HEK293T (cell line): ENCODE measurements around the gene KRTAP4-7.
"Not testable (repeated sequence)": the region's sequence is repeated elsewhere in the genome, so short reads cannot be mapped to it uniquely, and the experiment has no call there.

Experiments
- CTCF ChIA-PET: fragments of 350-600 bp; formaldehyde crosslinking; extraction: SDS; loops from one replicate; lab custom pipeline; 2021; ENCODE audit warnings: antibody characterized with exemption, inconsistent platforms; lab: Yijun Ruan, JAX
- POLR2A ChIA-PET: fragments of 350-600 bp; formaldehyde crosslinking; extraction: SDS; loops from one replicate; lab custom pipeline; 2020; ENCODE audit warnings: antibody characterized with exemption, inconsistent platforms; lab: Yijun Ruan, JAX
- DNase-seq: peaks from one replicate; pipeline ENCODE4 v3.0.0; 2012; ENCODE audit warnings: mixed read lengths; ENCODE audit errors: extremely low spot score
- ARNT ChIP-seq: fragments of 450-650 bp; IDR thresholded peaks from 2 replicates; pipeline ENCODE4 v1.6.1; 2017; ENCODE audit warnings: mild to moderate bottlenecking
- BHLHE40 ChIP-seq: fragments of 450-650 bp; IDR thresholded peaks from 2 replicates; pipeline ENCODE4 v1.6.1; 2016; ENCODE audit warnings: mild to moderate bottlenecking, moderate library complexity, borderline replicate concordance
- CTBP1 ChIP-seq: fragments of 450-650 bp; IDR thresholded peaks from 2 replicates; pipeline ENCODE4 v1.6.1; 2016; ENCODE audit warnings: borderline replicate concordance
- ELF4 ChIP-seq: fragments of 450-650 bp; IDR thresholded peaks from 2 replicates; pipeline ENCODE4 v1.6.1; 2017; ENCODE audit warnings: antibody characterized with exemption
- FOXA1 ChIP-seq: fragments of 450-650 bp; IDR thresholded peaks from 2 replicates; pipeline ENCODE4 v1.6.1; 2016; ENCODE audit warnings: mild to moderate bottlenecking
- FOXK2 ChIP-seq: fragments of 450-650 bp; IDR thresholded peaks from 2 replicates; pipeline ENCODE4 v1.6.1; 2016; ENCODE audit warnings: mild to moderate bottlenecking
- FOXM1 ChIP-seq: fragments of 450-650 bp; IDR thresholded peaks from 2 replicates; pipeline ENCODE4 v1.6.1; 2017; ENCODE audit warnings: mild to moderate bottlenecking, borderline replicate concordance
- HDGF ChIP-seq: fragments of 450-650 bp; IDR thresholded peaks from 2 replicates; pipeline ENCODE4 v1.6.1; 2017; ENCODE audit warnings: antibody characterized with exemption, borderline replicate concordance
- L3MBTL2 ChIP-seq: fragments of 450-650 bp; conservative IDR thresholded peaks from 2 replicates; pipeline ENCODE4 v1.6.1; 2016; ENCODE audit warnings: mild to moderate bottlenecking
- LEF1 ChIP-seq: fragments of 450-650 bp; IDR thresholded peaks from 2 replicates; pipeline ENCODE4 v1.6.1; 2017; ENCODE audit warnings: mild to moderate bottlenecking, borderline replicate concordance
- NFRKB ChIP-seq: fragments of 450-650 bp; IDR thresholded peaks from 2 replicates; pipeline ENCODE4 v1.6.1; 2016; ENCODE audit warnings: mild to moderate bottlenecking, moderate library complexity
- PKNOX1 ChIP-seq: fragments of 450-650 bp; IDR thresholded peaks from 2 replicates; pipeline ENCODE4 v1.6.1; 2016
- SP1 ChIP-seq: fragments of 450-650 bp; IDR thresholded peaks from 2 replicates; pipeline ENCODE4 v1.6.1; 2017
- SUZ12 ChIP-seq: fragments of 450-650 bp; IDR thresholded peaks from 2 replicates; pipeline ENCODE4 v1.6.1; 2016; ENCODE audit warnings: mild to moderate bottlenecking
- TARDBP ChIP-seq: fragments of 450-650 bp; IDR thresholded peaks from 2 replicates; pipeline ENCODE4 v1.6.1; 2016
- ZNF384 ChIP-seq: fragments of 450-650 bp; IDR thresholded peaks from 2 replicates; pipeline ENCODE4 v1.6.1; 2016

KRTAP4-7 gene

GRCh38 chr17:41049110-41049509 is 34.8 kb upstream of the KRTAP4-7 start:
- ChIA-PET POLR2A (no interaction called here), CTCF (no interaction called here)
- no peak for DNase-seq
- TF ChIP-seq SUZ12 (no peak), HDGF (no peak), LEF1 (no peak), ELF4 (no peak), SP1 (no peak), L3MBTL2 (no peak), ARNT (no peak), ZNF384 (no peak), FOXA1 (no peak), FOXM1 (no peak), FOXK2 (no peak), CTBP1 (no peak), TARDBP (no peak), BHLHE40 (no peak), NFRKB (no peak), PKNOX1 (no peak)

- no peak for TF ChIP-seq CTBP1
- no peak for TF ChIP-seq LEF1
- no peak for TF ChIP-seq FOXA1
- no peak for TF ChIP-seq ELF4
- no peak for TF ChIP-seq NFRKB
- TF ChIP-seq FOXK2 = no peak
- no peak for TF ChIP-seq ARNT
- no peak for TF ChIP-seq BHLHE40
- TF ChIP-seq SUZ12 = no peak
- TF ChIP-seq FOXM1 = no peak
- no peak for TF ChIP-seq HDGF
- no peak for TF ChIP-seq PKNOX1
- TF ChIP-seq TARDBP = no peak
- TF ChIP-seq L3MBTL2 = no peak
- TF ChIP-seq SP1 = no peak
- no peak for TF ChIP-seq ZNF384
- no peak for DNase-seq
- CTCF ChIA-PET = no interaction called here
- POLR2A ChIA-PET = no interaction called here
Measured at GRCh38 chr17:41052566-41052965, 31.4 kb upstream of the KRTAP4-7 start.

- ChIA-PET CTCF (no interaction called here), POLR2A (no interaction called here)
- no peak for DNase-seq
- TF ChIP-seq SUZ12 = no peak
- no peak for TF ChIP-seq ELF4
- TF ChIP-seq FOXK2 = no peak
- no peak for TF ChIP-seq CTBP1
- no peak for TF ChIP-seq NFRKB
- TF ChIP-seq HDGF = no peak
- TF ChIP-seq FOXA1 = no peak
- no peak for TF ChIP-seq ZNF384
Measured at GRCh38 chr17:41054025-41054424, 29.9 kb upstream of the KRTAP4-7 start.

- DNase-seq, POLR2A ChIA-PET, CTCF ChIA-PET: not testable (repeated sequence)
Measured at GRCh38 chr17:41054556-41054955, 29.4 kb upstream of the KRTAP4-7 start.

GRCh38 chr17:41055130-41055529 is 28.8 kb upstream of the KRTAP4-7 start, which contains the start of gene KRTAP2-2:
KRTAP2-2 (minus strand) TSS chr17:41055230; CDS start chr17:41055211, 19 bp downstream.
- CTCF ChIA-PET, POLR2A ChIA-PET, DNase-seq: not testable (repeated sequence)

GRCh38 chr17:41057547-41057946 is 26.4 kb upstream of the KRTAP4-7 start:
- no peak for DNase-seq
- POLR2A ChIA-PET = no interaction called here
- no peak for TF ChIP-seq FOXK2
- no peak for TF ChIP-seq SUZ12
- TF ChIP-seq HDGF = no peak
- TF ChIP-seq ARNT = no peak
- no peak for TF ChIP-seq CTBP1
- TF ChIP-seq ZNF384 = no peak
- TF ChIP-seq LEF1 = no peak
- TF ChIP-seq NFRKB = no peak
- TF ChIP-seq BHLHE40 = no peak
- no peak for TF ChIP-seq FOXM1
- no peak for TF ChIP-seq L3MBTL2
- no peak for TF ChIP-seq ELF4
- no peak for TF ChIP-seq SP1
- no peak for TF ChIP-seq TARDBP
- TF ChIP-seq PKNOX1 = no peak
- no peak for TF ChIP-seq FOXA1
- CTCF ChIA-PET = no interaction called here

- CTCF ChIA-PET = no interaction called here
- no peak for TF ChIP-seq CTBP1
- no peak for TF ChIP-seq L3MBTL2
- DNase-seq = no peak
- POLR2A ChIA-PET = no interaction called here
Measured at GRCh38 chr17:41058741-41059140, 25.2 kb upstream of the KRTAP4-7 start.

- POLR2A ChIA-PET, DNase-seq, CTCF ChIA-PET: not testable (repeated sequence)
Measured at GRCh38 chr17:41059276-41060051, 24.5 kb upstream of the KRTAP4-7 start.
